Panc1 (cell line): ENCODE results near the gene DPCD. TPM values are rescaled to one million over a fixed set of nuclear protein-coding genes. Genes with fewer than 3 reads are reported as not detected.

ENCODE experiments used
- ATAC-seq: fragments of 200-7000 bp; cut with Tn5 transposase; 2 replicates; pipeline ENCODE4 v1.9.1; 2020; ENCODE audit warnings: mild to moderate bottlenecking, moderate library complexity
- BruUV-seq: library from RNA; stranded (reverse); fragments of 400-500 nt; replicated peaks from 2 replicates; lab custom pipeline; 2021; lab: Mats Ljungman, UMichigan
- CTCF ChIA-PET: fragments of 300-600 bp; sonication (Branson Sonifier 250); formaldehyde crosslinking; loops from one replicate; lab custom pipeline; 2022; ENCODE audit warnings: antibody characterized with exemption; lab: Charles Lee
- POLR2A ChIA-PET: fragments of 300-600 bp; sonication (Branson Sonifier 250); formaldehyde crosslinking; loops from one replicate; lab custom pipeline; 2022; ENCODE audit warnings: antibody characterized with exemption; lab: Charles Lee
- DNase-seq: peaks from one replicate; pipeline ENCODE4 v3.0.0-alpha.2; 2010; ENCODE audit warnings: low read depth, low spot score
- H3K27ac ChIP-seq: 2 replicates; pipeline ENCODE4 v1.5.1; 2011; ENCODE audit warnings: mild to moderate bottlenecking, low read length, inconsistent platforms
- H3K27me3 ChIP-seq: fragments of 200-500 bp; sonication (Bioruptor generic); 2 replicates; pipeline ENCODE4 v1.6.0; 2014; ENCODE audit warnings: low read length, inconsistent platforms; ENCODE audit not compliant: control insufficient read depth, insufficient read depth
- H3K36me3 ChIP-seq: fragments of 200-500 bp; sonication (Bioruptor generic); 2 replicates; pipeline ENCODE4 v1.5.1; 2014; ENCODE audit warnings: inconsistent platforms, mild to moderate bottlenecking, low read length, moderate library complexity; ENCODE audit not compliant: control insufficient read depth, insufficient read depth
- H3K4me1 ChIP-seq: 2 replicates; pipeline ENCODE4 v1.5.1; 2011; ENCODE audit warnings: inconsistent platforms, mild to moderate bottlenecking, low read length, moderate library complexity; ENCODE audit not compliant: control insufficient read depth, insufficient read depth
- H3K4me3 ChIP-seq, 2 experiments: 2 replicates each; pipeline ENCODE4 v1.5.1; 2011 to 2012; ENCODE audit warnings: low read depth in 2 of 2, low read length in 2 of 2, mild to moderate bottlenecking in 2 of 2, inconsistent platforms in 1 of 2, moderate library complexity in 1 of 2
- H3K9me3 ChIP-seq: fragments of 200-500 bp; sonication (Bioruptor generic); 2 replicates; pipeline ENCODE4 v1.5.1; 2014; ENCODE audit warnings: low read depth, mild to moderate bottlenecking, inconsistent platforms, low read length, moderate library complexity; ENCODE audit not compliant: control insufficient read depth, insufficient read depth
- CTCF ChIP-seq: fragments of 450-650 bp; IDR thresholded peaks from 2 replicates; pipeline ENCODE4 v1.5.1; 2017; ENCODE audit warnings: mild to moderate bottlenecking
- POLR2AphosphoS5 ChIP-seq: IDR thresholded peaks from 2 replicates; pipeline ENCODE4 v1.6.1; 2012; ENCODE audit warnings: mild to moderate bottlenecking, low read depth, low read length, moderate library complexity
- REST ChIP-seq, 2 experiments: IDR thresholded peaks; 2 replicates each; pipeline ENCODE4 v1.6.1; 2011 to 2012; ENCODE audit warnings: low read depth in 2 of 2, control low read depth in 1 of 2, low read length in 1 of 2, mild to moderate bottlenecking in 1 of 2, moderate library complexity in 1 of 2; ENCODE audit not compliant: insufficient read depth in 1 of 2
- SIN3A ChIP-seq: IDR thresholded peaks from 2 replicates; pipeline ENCODE4 v1.6.1; 2012; ENCODE audit warnings: low read depth, mild to moderate bottlenecking, low read length, moderate library complexity, borderline replicate concordance; ENCODE audit not compliant: insufficient read depth
- TCF7L2 ChIP-seq: IDR thresholded peaks from 2 replicates; pipeline ENCODE4 v1.6.1; 2011; ENCODE audit warnings: mild to moderate bottlenecking, low read depth, low read length, inconsistent platforms
- in situ Hi-C: cut with HindIII; loops from 2 replicates; pipeline ENCODE4 v1.10.0; 2016; ENCODE audit warnings: low sequenced_read_pairs, low pct_unique_long_range_greater_than_20kb
- intact Hi-C: fragments of 100-400 bp; cut with micrococcal nuclease; formaldehyde crosslinking; loops from one replicate; pipeline ENCODE4 v1.10.0; 2022; ENCODE audit not compliant: unreplicated experiment
- total RNA-seq: library from RNA; stranded (reverse); gene quantifications from one replicate; pipeline ENCODE4 v1.2.1, GENCODE V29; 2021; ENCODE audit not compliant: unreplicated experiment

The DPCD gene
- total RNA-seq, 1 experiment from 2014 or later, result 27.6 TPM

- Histone ChIP-seq H3K27ac (no peak overlapping the region), H3K4me3 (no peak overlapping the region), H3K4me1 (no peaks in the 10 kb centered on the region), H3K27me3 (no peaks in the 10 kb centered on the region), H3K9me3 (no peaks in the 10 kb centered on the region), H3K36me3 (no peaks in the 10 kb centered on the region)
- no peak for TF ChIP-seq REST (IDR thresholded peaks at IDR 0.05; ENCODE audit: insufficient read depth in 1 of 2, low read depth in 2 of 2, low read length in 1 of 2)
- TF ChIP-seq CTCF, result no peak
- TF ChIP-seq POLR2AphosphoS5, result no peak
- TF ChIP-seq SIN3A, result no peak
- DNase-seq (no peak), ATAC-seq (peak; percentile 11; the same call in 1 of the 2 replicates)
- BruUV-seq, result no TSS peak
- intact Hi-C loops (no loop called here), in situ Hi-C loops (no loop called here)
- ChIA-PET POLR2A (interaction anchor here (0.6 kb wide), 1 partner anchor 83 kb away, joined by 3 read pairs; no protein-coding TSS in a partner anchor), CTCF (interaction anchor here (0.6 kb wide), 1 partner anchor 159 kb away, joined by 3 read pairs; no protein-coding TSS in a partner anchor)
Observed at GRCh38 chr10:101611096-101611905, 23.2 kb downstream of the DPCD start.

- no TSS peak for BruUV-seq
- intact Hi-C loops (no loop called here), in situ Hi-C loops (no loop called here)
- CTCF ChIA-PET, result no interaction called here
- POLR2A ChIA-PET, result no interaction called here
- ATAC-seq (no peak), DNase-seq (no peak)
- Histone ChIP-seq H3K4me1 (no peaks in the 10 kb centered on the region), H3K9me3 (no peaks in the 10 kb centered on the region), H3K36me3 (no peaks in the 10 kb centered on the region), H3K27ac (no peak overlapping the region), H3K4me3 (no peak overlapping the region), H3K27me3 (no peaks in the 10 kb centered on the region)
- TF ChIP-seq TCF7L2 (no peak), CTCF (no peak)
Observed at GRCh38 chr10:101612086-101612485, 24.0 kb downstream of the DPCD start.
